SK-N-SH treated with all-trans-retinoic acid at 6 μM for 48 hours (cell line): ENCODE results near the gene RAD54L.

ENCODE experiments used
- BACH2 ChIP-seq: fragments of 250-450 bp; sonication (Bioruptor Pico); IDR thresholded peaks from 2 replicates; pipeline ENCODE4 v1.9.0; 2021; ENCODE audit warnings: mild to moderate bottlenecking, borderline replicate concordance
- ESRRG ChIP-seq: fragments of 250-450 bp; sonication (Bioruptor Pico); IDR thresholded peaks from 2 replicates; pipeline ENCODE4 v1.6.1; 2021; ENCODE audit warnings: mild to moderate bottlenecking
- GLIS3 ChIP-seq: fragments of 250-450 bp; sonication (Bioruptor Pico); IDR thresholded peaks from 2 replicates; pipeline ENCODE4 v1.5.0; 2020; ENCODE audit warnings: mild to moderate bottlenecking, moderate library complexity
- ZC3H10 ChIP-seq: fragments of 250-450 bp; sonication (Bioruptor Pico); IDR thresholded peaks from 2 replicates; pipeline ENCODE4 v1.5.1; 2021; ENCODE audit warnings: mild to moderate bottlenecking, moderate library complexity
- ZNF8 ChIP-seq: fragments of 450-650 bp; formaldehyde crosslinking; IDR thresholded peaks from 2 replicates; pipeline ENCODE4 v1.5.0; 2020; ENCODE audit warnings: mild to moderate bottlenecking, moderate library complexity
- TF ChIP-seq, protein P1 (sequence below): fragments of 250-450 bp; sonication (Bioruptor Pico); IDR thresholded peaks from 2 replicates; pipeline ENCODE4 v1.5.1; 2020; ENCODE audit warnings: low read depth, mild to moderate bottlenecking, moderate library complexity
- TF ChIP-seq, protein P2 (sequence below): fragments of 250-450 bp; sonication (Bioruptor Pico); IDR thresholded peaks from 2 replicates; pipeline ENCODE4 v1.8.0; 2020; ENCODE audit warnings: mild to moderate bottlenecking, moderate library complexity, borderline replicate concordance

DNA sequence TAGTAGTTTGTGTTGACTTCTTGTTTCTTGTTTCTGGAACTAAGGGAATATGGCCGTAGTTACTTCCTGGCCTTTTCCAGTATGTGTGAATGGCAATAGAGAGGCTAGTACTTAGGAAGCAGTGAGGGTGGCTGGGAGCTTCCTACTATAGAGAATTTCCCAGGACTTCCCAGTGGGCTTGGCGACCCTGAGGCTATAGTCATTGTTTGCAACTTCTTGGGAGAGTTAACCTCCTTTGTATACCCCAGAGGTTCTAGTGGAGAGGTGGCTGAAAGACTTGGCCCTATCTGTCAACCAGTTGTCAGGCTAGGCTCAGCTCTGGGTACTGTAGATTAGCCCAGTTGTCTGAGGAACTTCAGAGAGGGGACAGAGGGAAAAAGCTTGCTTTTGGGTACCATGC lies 15.6 kb downstream of the RAD54L start:
- TF ChIP-seq ESRRG (no peak), ZC3H10 (CRISPR knock-in tag) (no peak), BACH2 (CRISPR knock-in tag) (no peak), GLIS3 (CRISPR knock-in tag) (no peak), ZNF8 (CRISPR knock-in tag) (no peak)
- TF ChIP-seq, protein P1, sequence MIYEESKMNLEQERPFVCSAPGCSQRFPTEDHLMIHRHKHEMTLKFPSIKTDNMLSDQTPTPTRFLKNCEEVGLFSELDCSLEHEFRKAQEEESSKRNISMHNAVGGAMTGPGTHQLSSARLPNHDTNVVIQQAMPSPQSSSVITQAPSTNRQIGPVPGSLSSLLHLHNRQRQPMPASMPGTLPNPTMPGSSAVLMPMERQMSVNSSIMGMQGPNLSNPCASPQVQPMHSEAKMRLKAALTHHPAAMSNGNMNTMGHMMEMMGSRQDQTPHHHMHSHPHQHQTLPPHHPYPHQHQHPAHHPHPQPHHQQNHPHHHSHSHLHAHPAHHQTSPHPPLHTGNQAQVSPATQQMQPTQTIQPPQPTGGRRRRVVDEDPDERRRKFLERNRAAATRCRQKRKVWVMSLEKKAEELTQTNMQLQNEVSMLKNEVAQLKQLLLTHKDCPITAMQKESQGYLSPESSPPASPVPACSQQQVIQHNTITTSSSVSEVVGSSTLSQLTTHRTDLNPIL (CRISPR knock-in tag) = no peak
- TF ChIP-seq, protein P2, sequence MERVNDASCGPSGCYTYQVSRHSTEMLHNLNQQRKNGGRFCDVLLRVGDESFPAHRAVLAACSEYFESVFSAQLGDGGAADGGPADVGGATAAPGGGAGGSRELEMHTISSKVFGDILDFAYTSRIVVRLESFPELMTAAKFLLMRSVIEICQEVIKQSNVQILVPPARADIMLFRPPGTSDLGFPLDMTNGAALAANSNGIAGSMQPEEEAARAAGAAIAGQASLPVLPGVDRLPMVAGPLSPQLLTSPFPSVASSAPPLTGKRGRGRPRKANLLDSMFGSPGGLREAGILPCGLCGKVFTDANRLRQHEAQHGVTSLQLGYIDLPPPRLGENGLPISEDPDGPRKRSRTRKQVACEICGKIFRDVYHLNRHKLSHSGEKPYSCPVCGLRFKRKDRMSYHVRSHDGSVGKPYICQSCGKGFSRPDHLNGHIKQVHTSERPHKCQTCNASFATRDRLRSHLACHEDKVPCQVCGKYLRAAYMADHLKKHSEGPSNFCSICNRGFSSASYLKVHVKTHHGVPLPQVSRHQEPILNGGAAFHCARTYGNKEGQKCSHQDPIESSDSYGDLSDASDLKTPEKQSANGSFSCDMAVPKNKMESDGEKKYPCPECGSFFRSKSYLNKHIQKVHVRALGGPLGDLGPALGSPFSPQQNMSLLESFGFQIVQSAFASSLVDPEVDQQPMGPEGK = no peak
